PFSK-1 (cell line): Measurements from ENCODE around the gene PRKAG2.

Experiments used
- FOXP2 ChIP-seq: optimal IDR thresholded peaks from 2 replicates; pipeline ENCODE3; 2011; ENCODE audit warnings: borderline replicate concordance, control low read depth, inconsistent platforms; ENCODE audit not compliant: insufficient read depth; ENCODE audit errors: extremely low read length, extremely low read depth
- POLR2AphosphoS5 ChIP-seq: IDR thresholded peaks from 2 replicates; pipeline ENCODE4 v1.6.1; 2012; ENCODE audit warnings: low read depth, mild to moderate bottlenecking, control low read depth, low read length, moderate library complexity
- SIN3A ChIP-seq: IDR thresholded peaks from 2 replicates; pipeline ENCODE4 v1.6.1; 2012; ENCODE audit warnings: mild to moderate bottlenecking, low read length, moderate library complexity, borderline replicate concordance; ENCODE audit not compliant: insufficient read depth
- TAF1 ChIP-seq: IDR thresholded peaks from 2 replicates; pipeline ENCODE4 v1.6.1; 2012; ENCODE audit warnings: low read length, control low read depth, borderline replicate concordance; ENCODE audit not compliant: insufficient read depth
- TF ChIP-seq, protein P1 (sequence below), 2 experiments: IDR thresholded peaks; 2 replicates each; pipeline versions ENCODE4 v1.6.1 to v1.8.0; 2011 to 2012; ENCODE audit warnings: low read depth in 2 of 2, low read length in 2 of 2, control low read depth in 1 of 2, inconsistent platforms in 1 of 2, mild to moderate bottlenecking in 1 of 2, moderate library complexity in 1 of 2; ENCODE audit not compliant: insufficient read depth in 1 of 2

PRKAG2 gene

GRCh38 chr7:151590850-151591771 is 285.8 kb downstream of the PRKAG2 start:
- no peak for TF ChIP-seq POLR2AphosphoS5
- TF ChIP-seq SIN3A: no peak
- no peak for TF ChIP-seq FOXP2
- TF ChIP-seq, protein P1, sequence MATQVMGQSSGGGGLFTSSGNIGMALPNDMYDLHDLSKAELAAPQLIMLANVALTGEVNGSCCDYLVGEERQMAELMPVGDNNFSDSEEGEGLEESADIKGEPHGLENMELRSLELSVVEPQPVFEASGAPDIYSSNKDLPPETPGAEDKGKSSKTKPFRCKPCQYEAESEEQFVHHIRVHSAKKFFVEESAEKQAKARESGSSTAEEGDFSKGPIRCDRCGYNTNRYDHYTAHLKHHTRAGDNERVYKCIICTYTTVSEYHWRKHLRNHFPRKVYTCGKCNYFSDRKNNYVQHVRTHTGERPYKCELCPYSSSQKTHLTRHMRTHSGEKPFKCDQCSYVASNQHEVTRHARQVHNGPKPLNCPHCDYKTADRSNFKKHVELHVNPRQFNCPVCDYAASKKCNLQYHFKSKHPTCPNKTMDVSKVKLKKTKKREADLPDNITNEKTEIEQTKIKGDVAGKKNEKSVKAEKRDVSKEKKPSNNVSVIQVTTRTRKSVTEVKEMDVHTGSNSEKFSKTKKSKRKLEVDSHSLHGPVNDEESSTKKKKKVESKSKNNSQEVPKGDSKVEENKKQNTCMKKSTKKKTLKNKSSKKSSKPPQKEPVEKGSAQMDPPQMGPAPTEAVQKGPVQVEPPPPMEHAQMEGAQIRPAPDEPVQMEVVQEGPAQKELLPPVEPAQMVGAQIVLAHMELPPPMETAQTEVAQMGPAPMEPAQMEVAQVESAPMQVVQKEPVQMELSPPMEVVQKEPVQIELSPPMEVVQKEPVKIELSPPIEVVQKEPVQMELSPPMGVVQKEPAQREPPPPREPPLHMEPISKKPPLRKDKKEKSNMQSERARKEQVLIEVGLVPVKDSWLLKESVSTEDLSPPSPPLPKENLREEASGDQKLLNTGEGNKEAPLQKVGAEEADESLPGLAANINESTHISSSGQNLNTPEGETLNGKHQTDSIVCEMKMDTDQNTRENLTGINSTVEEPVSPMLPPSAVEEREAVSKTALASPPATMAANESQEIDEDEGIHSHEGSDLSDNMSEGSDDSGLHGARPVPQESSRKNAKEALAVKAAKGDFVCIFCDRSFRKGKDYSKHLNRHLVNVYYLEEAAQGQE (IDR thresholded peaks at IDR 0.05; ENCODE audit: insufficient read depth in 1 of 2, low read depth in 2 of 2, low read length in 2 of 2): no peak
- TF ChIP-seq TAF1: no peak

DNA sequence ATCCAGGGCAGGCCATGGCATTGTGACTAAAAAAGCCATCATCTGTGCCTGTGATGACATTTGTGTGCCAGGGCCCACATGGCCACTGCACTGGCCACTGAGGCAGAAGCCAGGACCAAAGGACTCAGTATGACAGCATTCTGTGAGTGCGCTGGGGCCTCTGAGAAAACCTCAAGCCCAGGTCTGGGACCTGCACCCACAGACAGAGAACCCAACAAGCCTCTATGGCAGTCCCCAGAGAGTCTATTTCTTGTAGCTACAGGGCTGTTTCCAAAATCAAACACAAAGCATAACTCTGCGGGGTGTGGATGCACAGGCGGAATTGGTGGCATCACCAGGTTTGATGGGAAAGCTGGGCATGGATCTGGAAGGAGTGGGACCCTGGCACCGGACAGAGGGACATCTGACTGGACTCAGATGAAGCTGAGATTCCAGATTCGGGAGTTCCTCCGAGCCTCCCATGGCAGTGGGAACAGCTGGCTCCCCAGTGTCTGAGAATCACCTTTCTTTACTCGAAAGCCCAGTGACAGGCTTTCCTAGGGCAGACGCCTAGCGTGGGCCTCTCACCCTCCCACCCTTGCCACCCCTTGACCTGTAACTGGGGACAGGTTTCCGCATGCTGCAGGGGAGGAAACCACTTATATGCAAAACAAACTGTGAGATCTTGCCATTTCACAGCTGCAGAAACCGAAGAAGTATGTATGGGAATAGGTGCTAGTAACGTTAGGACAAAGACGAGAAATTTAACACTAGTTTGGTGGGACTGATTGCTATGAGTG is 286.7 kb downstream of the PRKAG2 start:
- no peak for TF ChIP-seq FOXP2
- TF ChIP-seq, protein P1 (IDR thresholded peaks at IDR 0.05; ENCODE audit: insufficient read depth in 1 of 2, low read depth in 2 of 2, low read length in 2 of 2): no peak
- no peak for TF ChIP-seq TAF1
- no peak for TF ChIP-seq POLR2AphosphoS5
- TF ChIP-seq SIN3A: no peak

DNA sequence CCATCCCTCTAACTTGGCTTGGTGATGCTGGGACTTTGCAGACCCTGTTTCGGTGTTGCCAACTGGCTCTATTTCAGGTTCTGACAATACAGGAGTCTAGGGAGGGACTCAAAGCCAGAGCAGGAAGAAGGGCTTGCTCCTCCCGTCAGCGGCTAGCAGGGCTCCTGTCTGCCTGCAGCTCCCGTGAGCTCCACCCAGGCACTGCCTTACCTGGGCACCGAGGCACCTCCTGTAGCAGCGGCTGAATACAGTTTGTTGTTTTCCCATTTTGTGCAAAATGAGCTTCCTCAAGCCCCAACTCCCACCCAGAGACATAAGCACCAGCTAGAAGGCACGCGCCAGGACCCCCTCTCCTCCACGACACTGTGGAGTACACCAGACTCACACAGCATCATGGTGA is 287.9 kb downstream of the PRKAG2 start:
- TF ChIP-seq TAF1: no peak
- no peak for TF ChIP-seq FOXP2
- TF ChIP-seq, protein P1 (IDR thresholded peaks at IDR 0.05; ENCODE audit: insufficient read depth in 1 of 2, low read depth in 2 of 2, low read length in 2 of 2): no peak
- no peak for TF ChIP-seq SIN3A
- no peak for TF ChIP-seq POLR2AphosphoS5

- TF ChIP-seq, protein P1 (IDR thresholded peaks at IDR 0.05; ENCODE audit: insufficient read depth in 1 of 2, low read depth in 2 of 2, low read length in 2 of 2): no peak
- TF ChIP-seq SIN3A (no peak), POLR2AphosphoS5 (no peak), TAF1 (no peak), FOXP2 (no peak)
Observed at GRCh38 chr7:151586531-151587260, 290.2 kb downstream of the PRKAG2 start.
